ENCODE results near the gene WDR73. TPM values are rescaled to one million over a fixed set of nuclear protein-coding genes. Genes with fewer than 3 reads are reported as not detected.

The WDR73 gene
- total RNA-seq, 6 experiments from 2014 or later: 19.9 to 23.7 (median 21.4) TPM

- DNase-seq: no peak
- Mint-ChIP-seq H3K27me3 (ENCODE audit: insufficient read depth) (no peaks in the 10 kb centered on the region; the same call in 1 of the 2 replicates), H3K4me3 (no peak overlapping the region), H3K9me3 (no peaks in the 10 kb centered on the region), H3K4me1 (ENCODE audit: low read depth) (peaks cover 11% of the 10 kb centered on the region), H3K36me3 (ENCODE audit: low read depth) (no peaks in the 10 kb centered on the region; the same call in 1 of the 2 replicates), H3K27ac (no peak overlapping the region)
- no peak for TF ChIP-seq CTCF (IDR thresholded peaks at IDR 0.05)
These were observed 44.1 kb downstream of the WDR73 start for GRCh38 chr15:84609818-84610525.

GRCh38 chr15:84608707-84609284, 45.3 kb downstream of the WDR73 start:
- no peaks in the 10 kb centered on the region; the same call in 1 of the 2 replicates for H3K36me3 Mint-ChIP-seq (ENCODE audit: low read depth)
- no peaks in the 10 kb centered on the region for H3K9me3 Mint-ChIP-seq
- no peak for TF ChIP-seq CTCF (IDR thresholded peaks at IDR 0.05)
- no peaks in the 10 kb centered on the region; the same call in 1 of the 2 replicates for H3K27me3 Mint-ChIP-seq (ENCODE audit: insufficient read depth)
- H3K4me3 Mint-ChIP-seq: no peak overlapping the region
- no peak for DNase-seq
- H3K4me1 Mint-ChIP-seq (ENCODE audit: low read depth): peaks cover 12% of the 10 kb centered on the region
- no peak overlapping the region for H3K27ac Mint-ChIP-seq

- H3K4me3 Mint-ChIP-seq: no peak overlapping the region
- peaks cover 6% of the 10 kb centered on the region for H3K4me1 Mint-ChIP-seq (ENCODE audit: low read depth)
- no peak for DNase-seq
- no peak for TF ChIP-seq CTCF (IDR thresholded peaks at IDR 0.05)
- no peaks in the 10 kb centered on the region; the same call in 1 of the 2 replicates for H3K27me3 Mint-ChIP-seq (ENCODE audit: insufficient read depth)
- H3K27ac Mint-ChIP-seq: no peak overlapping the region
- H3K36me3 Mint-ChIP-seq (ENCODE audit: low read depth): no peaks in the 10 kb centered on the region; the same call in 1 of the 2 replicates
- no peaks in the 10 kb centered on the region for H3K9me3 Mint-ChIP-seq
These were observed 47.4 kb downstream of the WDR73 start for GRCh38 chr15:84606653-84607120.

GRCh38 chr15:84605554-84605882, 48.6 kb downstream of the WDR73 start:
- 0 out of 2 replicates have a peak, but pooled peaks cover 5% of the 10 kb centered on the region for H3K4me1 Mint-ChIP-seq (ENCODE audit: low read depth)
- H3K27ac Mint-ChIP-seq: no peak overlapping the region
- H3K36me3 Mint-ChIP-seq (ENCODE audit: low read depth): no peaks in the 10 kb centered on the region; the same call in 1 of the 2 replicates
- H3K9me3 Mint-ChIP-seq: no peaks in the 10 kb centered on the region
- DNase-seq: no peak
- no peaks in the 10 kb centered on the region; the same call in 1 of the 2 replicates for H3K27me3 Mint-ChIP-seq (ENCODE audit: insufficient read depth)
- no peak for TF ChIP-seq CTCF (IDR thresholded peaks at IDR 0.05)
- no peak overlapping the region for H3K4me3 Mint-ChIP-seq

- no peak overlapping the region for H3K4me3 Mint-ChIP-seq
- H3K27ac Mint-ChIP-seq: no peak overlapping the region
- 0 out of 2 replicates have a peak, but pooled peaks cover 5% of the 10 kb centered on the region for H3K4me1 Mint-ChIP-seq (ENCODE audit: low read depth)
- no peak for TF ChIP-seq CTCF (IDR thresholded peaks at IDR 0.05)
- H3K27me3 Mint-ChIP-seq (ENCODE audit: insufficient read depth): no peaks in the 10 kb centered on the region; the same call in 1 of the 2 replicates
- no peaks in the 10 kb centered on the region; the same call in 1 of the 2 replicates for H3K36me3 Mint-ChIP-seq (ENCODE audit: low read depth)
- no peaks in the 10 kb centered on the region for H3K9me3 Mint-ChIP-seq
- no peak for DNase-seq
These were observed 49.1 kb downstream of the WDR73 start for GRCh38 chr15:84604826-84605553.

Measured in HFFc6 (cell line).